ENCODE data around the gene ABCA2.

DNA sequence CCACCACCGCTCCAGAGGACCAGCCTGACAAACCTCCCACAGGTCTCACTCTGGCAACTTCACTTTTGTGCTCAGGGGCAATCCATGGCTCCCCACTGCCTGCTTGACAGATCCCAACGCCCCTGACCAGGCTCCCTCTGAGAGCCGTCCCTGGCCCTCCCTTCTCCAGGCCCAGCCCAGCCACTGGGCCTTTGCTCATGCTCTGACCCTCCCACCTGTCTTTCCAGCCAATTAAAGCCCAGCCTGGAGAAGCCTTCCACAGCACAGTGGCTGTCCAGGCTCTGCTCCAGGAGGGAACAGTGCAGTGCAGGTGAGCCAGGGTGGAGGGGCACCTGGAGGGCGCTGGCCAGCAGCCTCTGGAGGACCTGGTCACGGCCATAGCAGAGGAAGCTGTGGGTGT lies 22.5 kb upstream of the ABCA2 start:
- TF ChIP-seq CTCF (IDR thresholded peaks at IDR 0.05) (no peak), POLR2A (IDR thresholded peaks at IDR 0.05) (no peak)
